Ishikawa (cell line): ENCODE measurements around the gene CLRN3.

Experiments
- CEBPB ChIP-seq: IDR thresholded peaks from 2 replicates; pipeline ENCODE4 v1.6.1; 2012
- CREB1 ChIP-seq: IDR thresholded peaks from 2 replicates; pipeline ENCODE4 v1.6.1; 2012; ENCODE audit warnings: low read depth
- EGR1 ChIP-seq: IDR thresholded peaks from 2 replicates; pipeline ENCODE4 v1.6.1; 2012
- EP300 ChIP-seq: IDR thresholded peaks from 2 replicates; pipeline ENCODE4 v1.6.1; 2012; ENCODE audit warnings: borderline replicate concordance
- FOXM1 ChIP-seq: IDR thresholded peaks from 2 replicates; pipeline ENCODE4 v1.6.1; 2012; ENCODE audit warnings: low read depth, borderline replicate concordance
- NFIC ChIP-seq: IDR thresholded peaks from 2 replicates; pipeline ENCODE4 v1.6.1; 2012
- RAD21 ChIP-seq: IDR thresholded peaks from 2 replicates; pipeline ENCODE4 v1.6.1; 2012; ENCODE audit warnings: low read depth
- REST ChIP-seq: IDR thresholded peaks from 2 replicates; pipeline ENCODE4 v1.6.1; 2012; ENCODE audit warnings: low read depth, mild to moderate bottlenecking
- TAF1 ChIP-seq: IDR thresholded peaks from 2 replicates; pipeline ENCODE4 v1.6.1; 2012; ENCODE audit warnings: low read depth, mild to moderate bottlenecking
- TEAD4 ChIP-seq: IDR thresholded peaks from 2 replicates; pipeline ENCODE4 v1.6.1; 2012
- ZBTB7A ChIP-seq: IDR thresholded peaks from 2 replicates; pipeline ENCODE4 v1.6.1; 2012; ENCODE audit warnings: low read depth
- TF ChIP-seq, protein P1 (sequence below): IDR thresholded peaks from 2 replicates; pipeline ENCODE4 v1.6.1; 2012

DNA sequence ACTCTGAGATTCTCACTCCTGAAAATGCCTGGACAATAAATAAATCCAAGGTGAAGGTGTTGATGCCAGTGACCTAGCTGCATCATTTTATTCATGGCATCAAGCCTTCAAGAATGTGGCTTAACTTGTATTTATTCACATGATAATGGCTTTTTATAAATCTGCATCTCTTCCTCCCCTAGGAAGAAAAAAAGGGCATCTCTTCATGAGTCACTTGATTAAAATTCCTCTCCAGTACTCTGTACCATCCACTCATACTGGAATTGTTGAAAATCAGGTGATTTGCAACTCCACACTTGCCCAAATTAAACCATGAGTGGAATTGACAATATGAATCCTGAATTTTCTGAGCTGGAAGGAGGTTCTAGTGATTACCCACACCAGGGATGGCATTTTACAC lies 44.3 kb upstream of the CLRN3 start:
- TF ChIP-seq REST (no peak), RAD21 (no peak), EGR1 (no peak), TAF1 (no peak), EP300 (no peak), CREB1 (no peak), ZBTB7A (no peak), CEBPB (no peak), FOXM1 (no peak), TEAD4 (no peak), NFIC (no peak)
- TF ChIP-seq, protein P1, sequence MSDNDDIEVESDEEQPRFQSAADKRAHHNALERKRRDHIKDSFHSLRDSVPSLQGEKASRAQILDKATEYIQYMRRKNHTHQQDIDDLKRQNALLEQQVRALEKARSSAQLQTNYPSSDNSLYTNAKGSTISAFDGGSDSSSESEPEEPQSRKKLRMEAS, result no peak
